WTC11 (cell line): ENCODE measurements around the gene PRICKLE3.
"Not testable (repeated sequence)": the region's sequence is repeated elsewhere in the genome, so short reads cannot be mapped to it uniquely, and the experiment has no call there.

Experiments
- CDX4 ChIP-seq: fragments of 250-450 bp; sonication (Bioruptor Pico); IDR thresholded peaks from 2 replicates; pipeline ENCODE4 v1.9.0; 2021; ENCODE audit warnings: moderate library complexity, mild to moderate bottlenecking, inconsistent platforms, borderline replicate concordance
- CTCF ChIP-seq: fragments of 200-600 bp; IDR thresholded peaks from 2 replicates; pipeline ENCODE4 v1.8.0; 2022; ENCODE audit warnings: antibody characterized with exemption
- E2F5 ChIP-seq: sonication (generic); formaldehyde crosslinking; IDR thresholded peaks from 2 replicates; pipeline ENCODE4 v1.8.1; 2022; ENCODE audit warnings: mild to moderate bottlenecking, moderate library complexity, missing genetic modification reagents

GRCh38 chrX:49127742-49128258 is 58.4 kb downstream of the PRICKLE3 start:
- not testable (repeated sequence) for TF ChIP-seq CTCF; CDX4 (CRISPR knock-in tag); E2F5
